GM21723 (cell line): ENCODE results near the gene KRTAP2-2.
"Not testable (repeated sequence)": the region's sequence is repeated elsewhere in the genome, so short reads cannot be mapped to it uniquely, and the experiment has no call there.

Experiments
- ATAC-seq: cut with Tn5 transposase; IDR thresholded peaks from one replicate; pipeline ENCODE4 v1.9.1; 2021; ENCODE audit warnings: mild to moderate bottlenecking, moderate library complexity; ENCODE audit not compliant: unreplicated experiment

The KRTAP2-2 gene, protein sequence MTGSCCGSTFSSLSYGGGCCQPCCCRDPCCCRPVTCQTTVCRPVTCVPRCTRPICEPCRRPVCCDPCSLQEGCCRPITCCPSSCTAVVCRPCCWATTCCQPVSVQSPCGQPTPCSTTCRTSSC

DNA sequence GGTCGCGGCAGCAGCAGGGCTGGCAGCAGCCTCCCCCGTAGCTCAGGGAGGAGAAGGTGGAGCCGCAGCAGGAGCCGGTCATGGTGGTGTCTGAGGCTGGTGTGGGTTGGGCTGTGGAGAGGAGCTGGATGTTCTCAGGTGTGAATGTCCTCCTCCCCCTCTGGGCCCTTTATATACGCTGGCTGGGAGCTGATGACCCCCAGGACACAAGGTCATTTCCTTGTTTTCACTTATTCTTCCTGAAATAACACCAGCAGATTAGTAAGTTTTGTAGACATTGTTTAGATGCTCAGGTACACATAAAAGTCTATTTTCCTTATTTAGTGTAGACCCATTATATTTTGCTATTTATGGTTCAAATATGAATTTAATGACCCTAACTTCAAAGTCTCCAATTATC, at the start of gene KRTAP2-2:
Gene KRTAP2-2 (minus strand): TSS at position 101 of the 400 bp plus-strand sequence. CDS start 19 bp downstream, at position 82.
- ATAC-seq: not testable (repeated sequence)

DNA sequence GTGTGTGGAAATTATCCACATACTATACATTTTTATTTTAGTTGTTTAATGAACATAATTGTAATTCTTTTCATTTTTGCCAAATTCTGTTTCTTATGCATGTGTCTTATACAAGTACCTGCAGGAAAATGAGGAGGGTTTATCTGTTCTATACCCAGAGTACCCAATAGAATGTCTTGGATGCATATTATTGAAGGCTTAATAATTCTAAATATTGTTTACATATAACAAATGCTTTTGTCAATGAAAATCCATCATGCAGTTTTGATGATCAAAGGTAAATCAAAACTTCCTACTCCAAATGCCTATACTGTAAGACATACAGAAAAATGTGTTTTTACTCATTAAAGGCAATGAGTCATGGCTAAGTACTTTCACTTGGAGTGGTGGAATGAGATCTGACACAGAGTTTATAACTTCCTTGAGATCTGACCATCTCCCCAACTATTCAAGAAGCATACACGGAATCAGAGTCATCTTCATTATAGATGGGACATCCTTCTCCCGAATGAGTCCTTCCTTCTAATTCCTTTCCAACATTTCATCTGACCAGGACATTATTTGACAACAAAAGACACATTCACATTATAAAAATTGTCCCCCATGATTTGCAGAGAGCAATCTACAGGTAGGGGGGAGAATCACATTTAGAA, 49.5 kb upstream of the KRTAP2-2 start:
- not testable (repeated sequence) for ATAC-seq

DNA sequence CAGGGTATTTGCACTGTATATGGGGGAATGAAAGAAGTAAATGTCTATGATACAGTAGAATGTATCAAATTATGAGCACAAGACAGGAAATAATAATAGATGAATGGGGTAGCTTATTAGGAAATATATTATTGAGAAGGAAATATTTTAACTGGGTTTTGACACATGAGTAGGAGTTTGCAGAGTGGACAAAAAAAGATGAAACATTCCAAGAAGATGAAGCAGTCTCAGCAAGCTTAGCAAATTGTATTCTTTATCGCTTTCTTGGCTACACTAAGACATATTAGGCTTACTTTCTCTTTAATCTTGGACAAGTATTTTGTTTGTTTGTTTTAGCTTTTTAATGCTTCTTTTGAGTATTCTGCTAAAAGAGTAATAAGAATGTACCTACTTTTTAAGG, 48.9 kb upstream of the KRTAP2-2 start:
- ATAC-seq: no peak

DNA sequence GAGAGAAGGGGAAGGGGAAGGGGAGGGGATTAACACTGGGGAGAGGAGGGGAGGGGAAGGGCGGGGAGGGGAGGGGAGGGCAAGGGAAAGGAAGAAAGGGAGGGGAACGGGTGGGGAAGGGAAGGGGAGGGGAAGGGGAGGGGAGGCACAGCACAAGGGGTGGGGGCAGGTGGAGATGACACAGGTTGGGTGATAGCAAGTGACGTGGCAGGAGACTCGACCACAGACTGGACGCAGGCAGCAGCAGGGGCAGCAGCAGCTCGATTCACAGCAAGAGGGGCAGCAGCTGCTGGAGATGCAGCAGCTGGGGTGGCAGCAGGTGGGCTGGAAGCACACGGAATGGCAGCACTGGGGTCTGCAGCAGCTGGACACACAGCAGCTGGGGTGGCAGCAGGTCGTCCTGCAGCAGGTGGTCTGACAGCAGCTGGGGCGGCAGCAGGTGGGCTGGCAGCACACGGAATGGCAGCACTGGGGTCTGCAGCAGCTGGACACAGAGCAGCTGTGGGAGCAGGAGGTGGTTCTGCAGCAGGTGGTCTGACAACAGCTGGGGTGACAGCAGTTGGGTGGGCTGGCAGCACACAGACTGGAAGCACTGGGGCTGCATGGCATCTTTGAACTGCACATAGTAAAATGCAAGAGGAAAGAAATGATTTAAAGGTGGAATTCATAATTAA, 46.7 kb upstream of the KRTAP2-2 start, which contains the start of gene KRTAP4-16:
Gene KRTAP4-16 (minus strand): TSS at position 624 of the 674 bp plus-strand sequence. CDS start 0 bp downstream, at position 624.
- ATAC-seq: no peak

DNA sequence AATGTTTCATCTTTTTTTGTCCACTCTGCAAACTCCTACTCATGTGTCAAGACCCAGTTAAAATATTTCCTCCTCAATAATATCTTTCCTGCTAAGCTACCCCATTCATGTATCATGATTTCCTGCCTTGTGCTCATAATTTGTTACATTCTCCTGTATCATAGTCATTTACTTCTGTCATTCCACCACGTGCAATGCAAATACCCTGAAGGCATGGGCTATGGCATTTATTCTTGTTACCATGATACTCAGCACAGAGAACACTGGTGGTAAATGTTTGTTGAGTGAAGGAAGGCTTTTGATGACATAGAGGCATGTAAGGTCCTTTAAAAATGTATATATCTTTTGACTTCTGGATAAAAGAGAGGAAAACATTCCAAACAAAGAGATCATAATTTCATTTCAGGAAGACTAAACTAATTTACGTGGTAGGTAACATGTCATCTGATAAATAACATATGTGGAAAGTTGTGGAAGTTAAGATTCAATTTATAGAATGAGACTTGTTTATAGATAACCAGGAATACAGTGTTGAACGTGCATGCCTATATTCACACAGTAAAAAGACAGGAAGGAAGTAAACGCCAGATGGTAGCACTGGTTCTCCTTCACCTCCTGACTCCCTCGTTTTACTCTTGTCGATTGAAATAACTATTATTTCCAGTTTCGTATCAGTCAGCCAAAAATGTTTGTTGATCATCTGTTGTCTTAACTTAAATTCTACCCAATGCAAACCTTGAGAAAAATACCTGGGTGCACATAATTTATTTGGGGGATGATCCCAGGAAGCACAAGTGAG, 44.9 kb upstream of the KRTAP2-2 start:
- not testable (repeated sequence) for ATAC-seq

DNA sequence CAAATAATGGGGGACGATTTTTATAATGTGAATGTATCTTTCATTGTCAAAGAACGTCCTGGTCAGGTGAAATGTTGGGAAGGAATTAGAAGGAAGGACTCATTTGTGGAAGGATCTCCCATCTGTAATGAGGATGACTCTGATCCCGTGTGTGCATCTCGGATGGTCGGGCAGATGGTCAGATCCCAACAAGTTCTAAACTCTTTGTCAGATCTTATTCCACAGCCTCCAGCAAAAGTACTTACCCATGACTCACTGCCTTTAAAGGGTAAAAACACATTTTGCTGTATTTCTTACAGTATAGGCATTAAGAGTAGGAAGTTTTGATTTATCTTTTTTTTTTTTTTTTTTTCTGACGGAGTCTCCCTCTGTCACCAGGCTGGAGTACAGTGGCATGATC, 43.5 kb upstream of the KRTAP2-2 start:
- no peak for ATAC-seq

DNA sequence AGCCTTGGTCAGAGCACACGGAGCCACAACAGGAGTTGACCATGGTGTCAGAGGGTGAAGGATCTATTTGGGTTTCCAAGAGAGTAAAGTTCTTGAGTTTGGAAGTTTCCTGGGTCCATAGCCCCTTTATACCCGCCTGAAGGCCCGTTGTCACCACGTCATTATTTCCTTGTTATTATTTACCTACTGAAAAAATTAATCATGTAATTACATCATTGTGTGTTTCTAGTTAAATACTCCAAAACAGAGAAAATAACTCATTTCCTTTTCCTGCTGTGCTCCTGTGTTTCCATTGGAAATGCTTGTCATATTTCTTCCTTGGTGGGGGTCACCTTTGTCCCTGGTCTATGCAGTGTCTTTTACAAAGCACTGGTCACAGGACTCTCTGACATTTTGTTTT, 43.0 kb upstream of the KRTAP2-2 start, which contains the start of gene KRTAP4-8:
Gene KRTAP4-8 (minus strand): TSS at position 101 of the 400 bp plus-strand sequence. CDS start 58 bp downstream, at position 43.
- ATAC-seq: no peak

DNA sequence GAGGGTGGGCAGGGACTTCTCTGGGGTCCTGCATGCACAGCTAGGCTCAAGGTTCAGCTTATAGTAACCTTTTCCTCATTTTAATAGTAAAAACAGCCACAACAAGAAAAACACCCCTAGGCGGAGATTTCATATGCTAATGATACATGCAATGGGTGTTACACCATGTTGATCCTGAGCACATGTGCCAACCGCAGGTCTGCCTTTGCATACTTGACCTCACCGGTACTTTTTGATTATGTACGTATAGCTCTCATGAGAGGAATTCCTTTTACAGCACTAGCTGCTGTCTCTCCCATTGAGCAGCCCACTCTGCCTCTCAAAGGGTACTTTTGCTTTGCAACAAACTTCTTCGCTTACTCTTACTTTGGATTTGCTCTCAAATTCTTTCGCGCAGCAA, 41.0 kb upstream of the KRTAP2-2 start:
- ATAC-seq: no peak

DNA sequence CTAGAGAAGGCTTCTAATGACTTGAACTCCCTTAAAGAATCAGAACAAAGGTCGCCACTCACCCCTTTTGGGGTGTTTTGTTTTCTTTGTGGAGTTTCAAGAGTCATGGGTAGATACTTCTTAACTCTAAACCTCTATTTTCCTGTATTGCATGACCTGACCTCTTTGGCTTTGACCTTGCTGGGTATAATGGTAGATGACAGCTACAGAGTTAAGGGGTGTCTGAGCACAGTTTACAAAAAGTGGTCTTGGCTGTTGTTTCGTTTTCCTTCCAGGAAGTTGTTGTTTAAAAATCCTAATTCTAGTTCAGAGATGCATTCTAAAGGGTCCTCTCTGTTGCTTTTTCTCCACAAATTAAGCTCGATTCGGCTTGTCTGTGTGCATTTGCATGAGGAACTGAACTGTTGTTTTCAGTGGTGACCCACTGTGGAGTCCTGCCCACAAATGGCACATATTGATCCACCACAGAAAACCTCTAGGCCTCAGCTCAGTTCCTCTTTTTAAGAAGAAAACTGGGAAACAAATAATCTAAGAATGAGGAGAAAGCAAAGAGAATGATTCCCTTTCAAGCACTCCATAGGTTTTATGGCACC, 33.8 kb upstream of the KRTAP2-2 start:
- not testable (repeated sequence) for ATAC-seq

DNA sequence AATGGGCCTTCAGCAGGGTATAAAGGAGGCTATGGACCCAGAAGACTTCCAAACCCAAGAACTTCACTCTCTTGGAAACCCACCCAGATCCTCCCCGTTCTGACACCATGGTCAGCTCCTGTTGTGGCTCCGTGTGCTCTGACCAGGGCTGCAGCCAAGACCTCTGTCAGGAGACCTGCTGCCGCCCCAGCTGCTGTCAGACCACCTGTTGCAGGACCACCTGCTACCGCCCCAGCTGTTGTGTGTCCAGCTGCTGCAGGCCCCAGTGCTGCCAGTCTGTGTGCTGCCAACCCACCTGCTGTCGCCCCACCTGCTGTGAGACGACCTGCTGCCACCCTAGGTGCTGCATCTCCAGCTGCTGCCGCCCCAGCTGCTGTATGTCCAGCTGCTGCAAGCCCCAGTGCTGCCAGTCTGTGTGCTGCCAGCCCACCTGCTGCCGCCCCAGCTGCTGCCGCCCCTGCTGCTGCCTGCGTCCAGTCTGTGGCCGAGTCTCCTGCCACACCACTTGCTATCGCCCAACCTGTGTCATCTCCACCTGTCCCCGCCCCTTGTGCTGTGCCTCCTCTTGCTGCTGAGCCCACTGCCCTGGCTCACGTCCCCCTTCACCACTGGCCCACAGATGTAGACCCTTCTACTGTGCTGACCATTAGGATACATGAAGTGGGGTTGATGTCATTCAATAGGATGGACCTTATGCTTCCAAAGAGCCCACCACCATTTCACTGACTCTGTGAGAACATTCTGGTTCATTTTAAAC, 29.2 kb upstream of the KRTAP2-2 start, which contains the start of gene KRTAP4-7:
Gene KRTAP4-7 (plus strand): TSS at position 51 of the 757 bp plus-strand sequence. CDS start 57 bp downstream, at position 108.
- ATAC-seq: not testable (repeated sequence)

DNA sequence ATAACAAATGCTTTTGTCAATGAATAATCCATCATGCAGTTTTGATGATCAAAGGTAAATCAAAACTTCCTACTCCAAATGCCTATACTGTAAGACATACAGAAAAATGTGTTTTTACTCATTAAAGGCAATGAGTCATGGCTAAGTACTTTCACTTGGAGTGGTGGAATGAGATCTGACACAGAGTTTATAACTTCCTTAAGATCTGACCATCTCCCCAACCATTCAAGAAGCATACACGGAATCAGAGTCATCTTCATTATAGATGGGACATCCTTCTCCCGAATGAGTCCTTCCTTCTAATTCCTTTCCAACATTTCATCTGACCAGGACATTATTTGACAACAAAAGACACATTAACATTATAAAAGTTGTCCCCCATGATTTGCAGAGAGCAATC, 28.4 kb upstream of the KRTAP2-2 start:
- not testable (repeated sequence) for ATAC-seq

DNA sequence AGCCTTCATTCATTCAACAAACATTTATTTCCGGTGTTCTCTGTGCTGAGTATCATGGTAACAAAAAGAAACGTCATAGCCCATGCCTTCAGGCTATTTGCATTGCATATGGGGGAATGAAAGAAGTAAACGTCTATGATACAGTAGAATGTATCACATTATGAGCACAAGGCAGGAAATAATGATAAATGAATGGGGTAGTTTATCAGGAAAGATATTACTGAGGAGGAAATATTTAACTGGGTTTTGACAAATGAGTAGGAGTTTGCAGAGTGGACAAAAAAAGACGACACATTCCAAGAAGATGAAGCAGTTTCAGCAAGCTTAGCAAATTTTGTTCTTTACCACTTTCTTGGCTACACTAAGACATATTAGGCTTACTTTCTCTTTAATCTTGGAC, 27.6 kb upstream of the KRTAP2-2 start:
- ATAC-seq: no peak

DNA sequence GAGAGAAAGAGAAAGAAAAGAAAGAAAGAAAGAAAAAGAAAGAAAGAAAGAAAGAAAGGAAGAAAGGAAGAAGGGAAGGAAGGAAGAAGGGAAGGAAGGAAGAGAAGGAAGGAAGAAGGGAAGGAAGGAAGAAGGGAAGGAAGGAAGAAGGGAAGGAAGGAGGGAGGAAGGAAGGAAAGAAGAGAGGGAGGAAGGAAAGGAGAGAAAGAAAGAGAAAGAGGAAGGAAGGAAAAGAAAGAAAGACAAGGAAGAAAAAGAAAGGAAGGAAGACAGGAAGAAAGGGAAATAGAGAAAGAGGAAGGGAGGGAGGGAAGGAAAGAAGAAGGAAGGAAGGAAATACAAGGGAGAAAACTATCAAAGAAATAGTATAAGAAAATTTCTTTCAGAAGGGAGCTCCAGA, 21.8 kb upstream of the KRTAP2-2 start:
- no peak for ATAC-seq

DNA sequence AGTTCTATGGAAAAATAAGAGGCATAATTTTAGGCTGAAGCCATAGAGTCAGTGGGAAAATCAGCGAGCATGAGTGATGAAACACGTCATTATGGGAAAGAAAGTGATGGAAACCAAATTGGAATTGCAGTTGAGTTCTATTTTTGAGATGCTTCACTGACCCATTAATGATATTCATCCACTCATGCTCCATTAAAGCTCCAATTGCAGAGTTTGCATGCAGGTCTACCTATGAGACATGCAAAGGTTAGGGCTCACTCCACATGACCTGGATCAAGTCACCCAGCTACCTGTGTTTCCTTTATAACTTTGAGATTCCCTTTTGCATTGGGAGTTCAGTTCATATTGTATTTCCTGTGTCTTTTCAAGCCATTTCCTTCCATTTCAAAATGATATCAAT, 18.6 kb upstream of the KRTAP2-2 start:
- ATAC-seq: no peak

DNA sequence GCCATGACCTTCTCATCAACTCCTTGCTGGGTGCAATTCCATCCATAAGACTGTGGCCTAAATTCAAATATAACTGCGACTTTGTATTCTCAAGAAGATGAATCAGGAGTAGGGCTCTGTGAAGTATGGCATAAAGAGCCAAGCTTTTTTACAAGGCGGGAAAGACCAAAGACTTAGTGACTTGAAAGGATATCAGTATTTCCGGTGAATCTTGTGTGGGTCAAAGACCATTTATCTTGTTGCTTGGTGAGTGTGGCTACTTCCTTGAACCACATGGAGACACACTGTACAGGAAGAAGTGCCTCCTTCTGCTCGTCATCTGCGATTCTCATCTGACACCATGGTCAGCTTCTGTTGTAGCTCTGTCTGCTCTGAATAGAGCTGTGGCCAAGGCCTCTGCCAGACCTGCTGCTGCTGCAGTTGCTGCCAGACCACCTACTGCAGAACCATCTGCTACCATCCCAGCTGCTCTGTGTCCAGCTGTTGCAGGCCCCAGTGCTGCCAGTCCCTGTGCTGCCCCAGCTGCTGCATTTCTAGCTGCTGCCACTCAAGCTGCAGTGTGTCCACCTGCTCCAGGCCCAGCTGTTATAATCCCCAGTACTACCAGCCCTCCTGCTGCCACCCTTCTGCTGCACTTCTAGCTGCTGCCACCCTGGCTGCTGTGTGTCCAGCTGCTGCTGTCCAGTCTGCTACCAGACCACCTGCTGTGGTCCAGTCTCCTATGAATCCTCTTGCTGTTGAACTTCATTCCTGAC, 16.8 kb upstream of the KRTAP2-2 start:
- ATAC-seq: no peak

DNA sequence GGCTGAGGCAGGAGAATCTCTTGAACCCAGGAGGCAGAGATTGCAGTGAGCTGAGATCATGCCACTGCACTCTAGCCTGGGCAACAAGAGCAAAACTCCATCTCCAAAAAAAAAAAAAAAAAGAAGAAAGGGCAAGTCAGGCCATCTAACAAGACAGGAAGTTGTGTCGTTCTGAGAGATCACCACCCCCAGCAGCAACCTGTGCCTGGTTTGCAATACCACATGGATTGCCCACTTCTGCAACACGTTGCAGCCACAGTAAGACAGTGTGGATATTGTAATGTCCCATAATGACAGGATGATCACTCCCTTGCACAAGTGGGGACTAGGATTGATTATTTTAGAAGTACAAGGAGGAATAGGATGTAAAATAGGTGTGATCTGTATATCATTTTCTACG, 14.0 kb upstream of the KRTAP2-2 start:
- no peak for ATAC-seq

DNA sequence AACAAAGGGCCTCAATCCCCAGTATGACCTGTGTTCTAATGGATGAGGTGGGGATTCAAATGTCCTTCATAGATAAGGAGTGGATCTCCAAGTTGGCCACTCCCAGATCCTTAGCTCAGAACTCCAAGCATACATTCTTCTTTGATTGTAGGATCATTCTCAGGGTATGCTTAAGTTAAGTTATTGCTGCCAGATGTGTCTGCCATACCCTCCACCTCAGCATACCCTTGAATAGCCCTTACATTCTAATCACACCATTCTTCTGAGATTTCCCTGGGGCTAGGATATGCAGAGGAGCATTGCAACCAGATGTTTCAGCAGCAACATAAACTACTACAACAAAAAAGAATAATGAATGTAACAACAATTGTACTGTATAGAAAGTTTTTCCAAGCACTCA, 12.3 kb upstream of the KRTAP2-2 start:
- no peak for ATAC-seq

DNA sequence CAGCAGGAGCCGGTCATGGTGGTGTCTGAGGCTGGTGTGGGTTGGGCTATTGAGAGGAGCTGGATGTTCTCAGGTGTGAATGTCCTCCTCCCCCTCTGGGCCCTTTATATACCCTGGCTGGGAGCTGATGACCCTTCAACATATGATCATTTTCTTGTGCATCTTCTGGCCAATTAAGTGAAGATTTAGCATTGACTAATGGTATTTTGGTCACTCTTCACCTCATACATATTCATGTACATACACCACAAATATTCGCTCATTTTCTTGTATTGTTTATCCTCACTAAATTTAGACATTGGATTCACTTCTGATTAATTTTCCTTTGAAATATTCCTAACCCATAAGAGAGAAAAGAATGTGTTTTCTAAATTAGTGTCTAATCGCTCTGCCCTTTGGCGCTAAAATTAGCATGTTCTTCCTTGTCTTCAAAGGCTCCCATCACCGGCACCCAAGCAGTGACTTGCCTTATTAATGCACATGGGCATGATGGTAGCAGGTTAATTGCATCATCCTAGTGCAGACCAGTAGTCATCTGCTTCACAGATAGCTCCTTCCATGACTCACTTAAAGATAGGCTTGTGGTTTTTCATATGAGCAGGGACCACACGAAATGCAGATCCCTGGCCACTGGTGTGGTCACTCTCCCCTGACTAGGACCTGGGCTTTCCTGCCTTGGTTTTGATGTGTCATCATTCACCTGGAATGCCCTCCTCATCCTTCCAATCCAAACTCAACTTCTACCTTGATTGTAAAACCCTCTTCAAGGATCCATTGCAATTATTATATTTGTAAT, 11.0 kb upstream of the KRTAP2-2 start, which contains the start of gene KRTAP2-4:
Gene KRTAP2-4 (minus strand): TSS at position 51 of the 796 bp plus-strand sequence. CDS start 34 bp downstream, at position 17.
- no peak for ATAC-seq
